Muscle of arm (tissue), 12 donors: ENCODE results near the gene ACTL6B. TPM values are rescaled to one million over a fixed set of nuclear protein-coding genes. Genes with fewer than 3 reads are reported as not detected.
"Not testable (repeated sequence)": the region's sequence is repeated elsewhere in the genome, so short reads cannot be mapped to it uniquely, and the experiment has no call there.

ENCODE experiments used
- DNase-seq: peaks from one replicate; pipeline ENCODE4 v3.0.0-alpha.2; 2013
- polyA plus RNA-seq, 12 donors: library from polyadenylated mRNA; unstranded; fragments of 120-200 nt; gene quantifications; one replicate each; pipeline ENCODE4 v1.2.1, GENCODE V29; 2013; ENCODE audit not compliant: insufficient read length in 12 of 12

ACTL6B gene
- polyA plus RNA-seq, 12 donors, result 0.21 to 0.30 (median 0.28) TPM; not detected in 9

DNA sequence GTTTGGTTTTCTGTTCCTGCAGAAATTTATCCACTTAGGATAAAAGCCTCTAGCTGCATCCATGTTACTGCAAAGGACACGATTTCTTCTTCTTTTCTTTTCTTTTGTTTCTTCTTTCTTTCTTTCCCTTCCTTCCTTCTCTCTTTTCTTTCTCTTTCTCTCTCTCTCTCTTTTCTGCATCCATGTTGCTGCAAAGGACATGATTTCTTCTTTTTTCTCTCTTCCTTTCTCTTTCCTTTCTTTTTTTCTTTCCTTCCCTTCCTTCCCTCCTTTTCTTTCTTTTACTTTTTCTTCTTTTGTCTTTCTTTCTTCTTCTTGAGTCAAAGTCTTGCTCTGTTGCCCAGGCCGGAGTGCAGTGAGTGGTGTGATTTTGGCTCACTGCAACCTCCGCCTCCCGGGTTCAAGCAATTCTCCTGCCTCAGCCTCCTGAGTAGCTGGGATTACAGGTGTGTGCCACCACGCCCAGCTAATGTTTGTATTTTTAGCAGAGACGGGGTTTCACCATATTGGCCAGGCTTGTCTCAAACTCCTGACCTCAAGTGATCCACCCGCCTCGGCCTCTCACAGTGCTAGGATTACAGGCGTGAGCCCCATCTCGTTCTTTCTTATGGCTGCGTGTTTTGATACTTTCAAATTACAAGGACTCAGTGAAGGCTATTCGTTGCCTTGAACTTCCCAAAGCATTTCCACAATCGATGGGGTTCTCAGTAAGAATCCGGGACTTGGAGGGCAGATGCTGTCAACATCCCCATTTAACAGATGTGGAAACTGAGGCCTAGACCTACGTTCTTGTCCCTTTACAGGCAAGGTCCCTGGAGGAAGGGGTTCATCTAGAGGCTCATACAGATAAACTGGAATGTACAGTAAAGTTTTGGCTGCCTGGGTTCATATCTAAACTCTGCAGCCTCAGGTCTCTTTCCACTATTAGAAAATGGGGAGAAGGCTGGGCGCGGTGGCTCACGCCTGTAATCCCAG is 15.4 kb upstream of the ACTL6B start:
- DNase-seq, result no peak

DNA sequence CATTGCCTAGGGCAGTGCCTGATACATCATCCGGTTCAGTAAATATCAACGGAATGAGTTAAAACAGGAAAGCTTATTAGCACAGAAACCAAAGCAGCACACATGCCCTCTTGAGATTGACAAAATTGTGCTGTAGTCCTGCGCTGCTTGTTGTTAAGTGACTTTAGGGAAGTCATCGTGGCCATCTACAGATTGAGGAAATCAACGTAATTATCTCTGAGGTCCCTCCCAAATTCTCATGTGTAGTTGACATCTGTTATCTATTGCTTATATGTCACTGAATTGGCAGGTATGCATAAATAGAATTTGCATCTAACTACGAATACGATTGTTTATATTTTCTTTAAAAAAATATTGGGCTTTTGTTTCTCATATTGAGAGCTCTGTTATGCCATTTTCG is 13.8 kb upstream of the ACTL6B start:
- DNase-seq, result no peak

DNA sequence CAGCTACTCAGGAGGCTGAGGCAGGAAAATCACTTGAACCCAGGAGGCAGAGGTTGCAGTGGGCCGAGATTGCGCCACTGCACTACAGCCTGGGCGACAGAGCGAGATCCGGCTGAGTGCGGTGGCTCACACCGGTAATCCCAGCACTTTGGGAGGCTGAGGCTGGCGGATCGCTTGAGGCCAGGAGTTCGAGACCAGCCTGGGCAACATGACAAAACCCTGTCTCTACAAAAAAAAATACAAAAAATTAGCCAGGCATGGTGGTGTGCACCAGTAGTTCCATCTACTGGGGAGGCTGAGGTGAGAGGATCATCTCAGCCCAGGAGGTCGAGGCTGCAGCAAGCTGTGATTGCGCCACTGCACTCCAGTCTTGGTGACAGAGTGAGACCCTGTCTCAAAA is 12.9 kb upstream of the ACTL6B start:
- not testable (repeated sequence) for DNase-seq

DNA sequence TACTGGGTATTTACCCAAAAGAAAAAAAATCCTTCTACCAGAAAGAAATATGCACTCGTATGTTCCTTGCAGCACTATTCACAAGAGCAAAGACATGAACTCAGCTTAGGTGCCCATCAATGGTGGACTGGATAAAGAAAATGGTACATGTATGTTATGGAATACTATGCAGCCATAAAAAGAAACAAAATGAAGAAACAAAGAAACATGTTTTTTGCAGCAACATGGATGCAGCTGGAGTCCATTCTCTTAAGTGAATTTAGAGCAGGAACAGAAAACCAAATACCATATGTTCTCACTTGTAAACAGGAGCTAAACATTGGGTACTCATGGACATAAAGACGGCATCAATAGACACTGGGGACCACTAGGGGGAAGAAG is 11.8 kb upstream of the ACTL6B start:
- DNase-seq, result no peak

DNA sequence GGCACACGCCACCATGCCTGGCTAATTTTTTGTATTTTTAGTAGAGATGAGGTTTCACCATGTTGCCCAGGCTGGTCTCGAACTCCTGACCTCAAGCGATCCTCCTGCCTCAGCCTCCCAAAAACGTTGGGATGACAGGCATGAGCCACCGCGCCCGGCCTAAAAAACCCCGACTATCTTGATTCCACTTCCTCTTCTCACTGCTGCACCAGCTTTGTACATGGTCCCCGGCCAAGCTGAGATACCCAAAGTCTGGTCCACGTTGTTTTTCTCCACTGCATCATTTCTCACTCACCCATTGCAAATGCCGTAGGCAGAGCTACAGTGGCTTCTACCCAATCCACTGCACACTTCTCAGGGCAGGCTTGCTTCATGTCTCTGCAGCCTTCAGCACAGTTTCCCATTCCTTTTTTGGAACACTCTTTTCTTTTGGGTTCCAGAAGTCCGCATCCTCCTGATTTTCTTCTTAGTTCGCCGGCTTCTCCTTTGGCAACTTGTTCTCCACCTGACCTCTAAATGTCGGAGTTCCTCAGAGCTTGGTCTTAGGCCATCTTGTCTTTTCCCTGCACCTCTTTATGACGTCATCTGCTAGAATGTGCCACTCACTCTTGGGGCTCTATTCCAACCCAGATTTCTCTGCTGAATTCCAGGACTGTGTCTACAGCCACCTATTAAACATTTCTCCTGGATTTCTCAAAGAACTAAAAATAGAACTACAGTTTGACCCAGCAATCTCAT is 11.3 kb upstream of the ACTL6B start:
- DNase-seq, result no peak

DNA sequence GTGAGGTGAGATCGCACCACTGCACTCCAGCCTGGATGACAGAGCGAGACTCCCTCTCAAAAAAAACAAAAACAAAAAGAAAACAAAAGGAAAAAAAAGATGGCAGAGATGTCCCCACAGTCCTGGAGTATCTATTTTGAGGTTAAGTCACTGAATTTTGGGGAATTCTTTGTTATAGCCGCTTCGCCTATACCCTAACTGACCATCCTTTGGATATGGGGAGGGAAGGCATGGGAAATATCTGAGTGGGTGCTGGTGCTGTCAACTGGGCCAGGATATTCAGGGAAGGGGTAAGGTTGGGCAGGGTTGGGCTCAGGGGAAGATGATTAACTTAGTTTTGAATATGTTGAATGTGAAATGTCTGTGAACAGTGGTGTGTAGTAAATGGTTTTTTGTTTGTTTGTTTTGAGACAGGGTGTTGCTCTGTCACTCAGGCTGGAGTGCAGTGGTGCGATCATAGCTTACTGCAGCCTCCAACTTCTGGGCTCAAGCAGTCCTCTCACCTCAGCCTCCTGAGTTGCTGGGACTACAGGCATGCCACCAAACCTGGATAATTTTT is 9.0 kb upstream of the ACTL6B start:
- DNase-seq, result no peak

DNA sequence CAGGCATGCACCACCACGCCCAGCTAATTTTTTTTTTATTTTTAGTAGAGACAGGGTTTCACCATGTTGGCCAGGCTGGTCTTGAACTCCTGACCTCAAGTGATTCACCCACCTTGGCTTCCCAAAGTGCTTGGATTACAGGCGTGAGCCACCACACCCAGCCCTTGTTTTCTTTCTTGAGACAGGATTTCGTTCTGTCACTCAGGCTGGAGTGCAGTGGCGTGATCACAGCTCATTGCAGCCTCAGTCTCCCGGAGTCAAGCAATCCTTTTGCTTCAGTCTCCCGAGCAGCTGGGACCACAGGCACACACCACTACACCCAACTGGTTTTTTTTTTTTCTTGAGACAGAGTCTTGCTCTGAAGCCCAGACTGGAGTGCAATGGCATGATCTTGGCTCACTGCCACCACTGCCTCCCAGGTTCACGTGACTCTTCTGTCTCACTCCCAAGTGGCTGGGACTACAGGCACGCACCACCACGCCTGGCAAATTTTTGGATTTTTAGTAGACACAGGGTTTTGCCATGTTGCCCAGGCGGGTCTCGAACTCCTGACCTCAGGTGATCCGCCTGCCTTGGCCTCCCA is 6.0 kb upstream of the ACTL6B start:
- not testable (repeated sequence) for DNase-seq

DNA sequence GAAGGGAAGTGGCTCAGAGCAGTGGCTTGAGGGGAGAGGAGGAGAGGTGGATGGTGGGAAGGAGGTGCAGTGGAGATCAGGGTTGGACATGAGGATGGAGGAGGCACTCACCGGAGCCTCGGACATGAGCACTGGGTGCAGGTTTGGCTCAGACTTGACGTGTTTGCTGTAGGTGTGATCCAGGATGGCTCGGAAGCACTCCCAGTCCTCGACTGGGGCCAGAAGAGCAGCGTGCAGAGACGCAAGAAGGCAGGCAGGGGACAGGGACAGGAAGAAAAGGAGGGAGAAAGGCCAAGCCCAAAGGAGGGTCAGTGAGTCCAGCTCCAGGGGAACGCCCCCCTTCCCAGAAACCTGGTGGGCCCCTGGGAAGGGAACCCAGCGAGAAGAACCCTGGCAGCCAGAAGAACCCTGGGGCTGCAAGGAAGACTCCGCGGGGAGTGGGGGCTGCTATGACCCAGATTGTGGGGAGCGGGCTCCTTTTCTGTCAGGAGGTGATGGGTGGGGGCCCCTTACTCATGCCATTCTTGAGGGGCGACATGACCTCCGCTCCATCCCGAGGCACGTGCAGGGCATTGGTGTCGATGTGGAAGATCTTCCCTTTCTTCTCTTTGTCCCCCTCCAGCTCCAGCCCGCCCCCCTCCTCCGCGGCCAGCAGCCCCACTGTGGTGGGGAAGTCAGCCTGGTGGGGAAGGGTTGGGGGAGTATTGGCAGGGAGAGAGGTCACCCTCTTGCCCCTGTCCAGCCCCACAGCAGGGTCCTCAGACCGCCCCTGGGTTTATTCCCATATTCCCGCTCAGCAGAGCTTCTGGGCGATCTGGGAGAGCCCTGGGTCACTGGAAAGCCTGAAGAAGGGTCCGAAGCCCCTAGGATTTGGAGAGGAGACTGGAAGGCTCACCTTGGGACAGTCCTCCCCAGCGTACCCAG is 1.1 kb downstream of the ACTL6B start:
- DNase-seq, result no peak

DNA sequence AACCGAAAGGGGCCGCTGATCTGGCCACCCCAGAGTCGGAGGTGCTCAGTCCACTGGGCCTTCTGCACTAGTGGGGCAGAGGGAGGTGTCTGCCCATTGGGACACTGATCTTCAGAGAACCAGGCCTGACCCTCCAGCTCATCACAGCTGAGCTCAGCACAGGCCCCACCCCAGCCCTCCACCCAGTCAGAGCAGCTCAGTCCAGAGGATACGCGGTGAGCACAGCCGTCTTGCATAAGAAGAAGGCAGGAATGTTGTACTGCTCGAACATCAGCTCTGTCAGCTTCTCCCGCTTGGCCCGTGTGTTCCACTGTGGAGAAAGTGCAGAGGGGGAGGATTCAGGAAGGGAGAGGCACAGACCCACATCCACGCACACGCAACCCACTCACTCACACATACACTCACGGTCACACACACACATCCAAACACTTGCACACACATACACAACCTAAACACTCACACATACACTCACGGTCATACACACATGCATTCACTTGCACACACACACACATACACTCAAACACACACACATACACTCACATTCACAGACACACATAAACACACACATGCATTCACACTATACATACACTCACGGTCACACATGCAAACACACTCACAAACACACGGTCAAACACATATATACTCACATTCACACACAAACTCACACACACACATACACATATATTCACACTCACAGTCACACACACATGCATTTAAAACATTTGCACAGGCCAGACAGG is 6.3 kb downstream of the ACTL6B start:
- no peak for DNase-seq

DNA sequence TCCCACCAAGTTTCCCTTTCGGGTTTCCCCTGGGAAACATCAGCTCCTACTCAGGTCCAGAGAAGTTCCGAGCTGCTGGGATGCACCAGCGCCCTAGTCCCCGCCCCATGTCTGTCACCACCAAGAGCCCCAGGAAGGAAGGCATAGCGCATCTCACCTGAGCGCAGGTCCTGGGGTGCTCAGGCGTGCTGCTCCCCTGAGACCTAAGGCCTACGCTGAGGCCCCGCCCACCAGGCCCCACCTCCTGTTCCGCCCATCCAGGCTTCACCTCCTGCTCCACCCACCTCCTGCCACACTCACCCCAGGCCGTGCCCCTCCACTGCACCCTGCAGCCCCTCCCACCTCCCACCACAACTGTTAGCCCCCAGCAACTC is 13.7 kb downstream of the ACTL6B start:
- no peak for DNase-seq

DNA sequence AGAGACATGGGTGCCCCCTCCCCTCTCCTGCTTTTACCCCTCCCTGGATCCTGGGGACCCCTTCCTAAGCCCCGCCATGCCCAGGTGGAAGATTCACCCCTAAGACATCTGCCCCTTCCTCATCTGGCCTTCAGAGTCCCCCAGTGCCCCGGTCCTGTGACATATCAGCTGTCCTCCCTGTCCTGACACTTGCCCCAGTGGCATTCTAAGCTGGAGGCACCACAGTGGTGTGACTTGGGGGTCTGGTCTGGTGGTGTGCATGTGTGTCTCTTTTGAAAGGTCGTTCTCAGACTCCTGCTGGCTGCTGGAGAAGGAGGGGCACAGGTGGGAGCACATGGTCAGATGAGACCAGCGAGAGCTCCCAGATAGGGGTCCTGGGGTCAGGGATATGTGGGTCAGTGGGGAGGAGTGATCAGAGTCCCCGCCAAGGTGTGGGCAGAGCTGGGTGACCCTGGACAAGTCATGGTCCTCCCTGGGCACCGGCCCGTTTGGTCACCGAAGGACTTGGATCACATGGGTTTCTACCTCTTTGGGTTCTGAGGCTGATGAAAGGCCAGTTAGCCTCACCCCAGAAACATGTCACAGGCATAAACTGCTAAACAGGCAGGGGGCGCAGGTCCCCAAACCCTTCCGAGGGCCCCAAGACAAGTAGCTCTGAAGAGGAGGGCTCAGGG is 14.3 kb downstream of the ACTL6B start:
- no peak for DNase-seq

DNA sequence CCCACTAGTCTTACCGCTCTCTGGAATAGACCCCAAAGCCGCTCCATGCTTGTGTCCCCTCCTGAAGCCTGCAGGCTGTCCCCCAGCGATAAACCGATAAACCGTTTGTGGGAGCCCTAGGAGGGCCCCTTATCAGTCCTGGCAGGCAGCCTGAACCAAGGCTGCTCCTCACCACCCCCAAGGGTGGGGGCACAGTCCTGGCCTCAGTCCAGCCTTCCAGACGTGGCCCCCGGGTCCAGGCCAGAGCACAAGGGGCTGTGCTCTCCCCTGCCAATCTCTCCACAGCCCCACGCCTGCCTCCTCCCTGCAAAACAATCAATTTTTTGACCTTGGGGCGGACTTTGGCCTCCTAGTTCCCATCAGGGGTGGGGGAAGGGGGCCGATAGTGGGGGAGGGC is 14.8 kb downstream of the ACTL6B start, which contains the start of gene TFR2:
Gene TFR2, minus strand, starts transcription at position 90 of the 397 bp plus-strand sequence. Its CDS starts 43 bp downstream, at position 47.
- no peak for DNase-seq

DNA sequence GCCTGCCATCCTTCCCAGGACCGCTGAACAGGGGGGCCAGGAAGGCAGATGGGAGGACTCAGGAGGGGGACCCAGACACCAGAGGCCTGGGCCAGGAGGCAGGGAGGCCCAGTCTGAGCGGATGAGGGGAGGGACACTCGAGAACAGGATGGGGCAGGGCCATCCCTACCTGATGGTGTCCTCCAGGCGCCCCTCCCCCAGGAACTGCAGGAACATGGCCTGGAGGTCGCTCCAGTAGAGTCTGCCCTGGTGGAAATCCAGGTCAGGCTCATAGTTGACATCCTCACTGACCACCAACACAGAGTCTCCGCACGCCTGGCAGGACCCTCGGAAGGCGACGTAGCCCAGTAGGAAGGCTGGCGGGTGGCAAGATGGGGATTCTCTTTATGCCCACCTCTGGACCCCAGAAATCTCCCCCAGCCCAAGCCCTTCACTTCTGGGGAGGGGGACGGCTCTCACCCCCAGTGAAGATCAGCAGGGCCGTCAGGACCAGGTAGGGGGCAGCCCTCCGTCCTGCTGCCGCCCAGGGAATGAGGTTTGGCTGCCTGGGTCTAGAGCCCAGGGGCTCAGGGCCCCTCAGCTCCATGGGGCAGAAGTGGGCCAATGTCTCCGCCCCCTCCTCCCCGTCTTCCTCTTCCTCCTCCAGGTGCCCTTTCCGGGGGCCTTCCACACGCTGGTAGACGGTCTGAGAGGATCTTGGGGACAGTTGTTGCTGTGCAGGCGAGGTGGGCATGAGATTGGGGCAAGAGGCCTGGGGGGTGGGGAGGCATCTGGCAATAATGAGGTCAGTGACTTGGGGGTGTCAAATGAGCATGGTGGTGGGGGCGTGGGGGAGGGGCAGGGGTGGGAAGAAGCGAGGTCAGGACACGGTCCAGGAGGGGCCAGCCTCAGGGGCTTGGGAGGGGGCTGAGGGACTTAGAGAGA is 15.5 kb downstream of the ACTL6B start:
- DNase-seq, result no peak

DNA sequence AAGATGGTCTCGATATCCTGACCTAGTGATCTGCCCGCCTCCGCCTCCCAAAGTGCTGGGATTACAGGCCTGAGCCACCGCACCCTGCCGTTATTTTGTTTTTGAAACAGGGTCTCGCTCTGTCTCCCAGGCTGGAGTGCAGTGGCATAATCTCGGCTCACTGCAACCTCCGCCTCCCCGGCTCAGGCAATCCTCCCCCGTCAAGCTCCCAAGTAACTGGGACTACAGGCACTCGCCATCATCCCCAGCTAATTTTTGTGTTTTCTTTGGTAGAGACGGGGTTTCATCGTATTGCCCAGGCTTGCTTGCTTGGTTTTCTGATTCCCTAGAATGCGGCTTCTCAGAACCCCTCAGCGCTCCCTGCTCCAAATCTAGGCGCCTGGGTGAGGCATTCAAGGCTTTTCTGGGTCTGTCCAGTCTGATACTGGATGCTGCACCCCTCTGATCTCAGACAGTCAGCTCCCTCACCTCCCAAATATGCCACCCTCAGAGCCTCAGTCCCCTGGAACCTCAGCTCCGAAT is 16.2 kb downstream of the ACTL6B start:
- no peak for DNase-seq

DNA sequence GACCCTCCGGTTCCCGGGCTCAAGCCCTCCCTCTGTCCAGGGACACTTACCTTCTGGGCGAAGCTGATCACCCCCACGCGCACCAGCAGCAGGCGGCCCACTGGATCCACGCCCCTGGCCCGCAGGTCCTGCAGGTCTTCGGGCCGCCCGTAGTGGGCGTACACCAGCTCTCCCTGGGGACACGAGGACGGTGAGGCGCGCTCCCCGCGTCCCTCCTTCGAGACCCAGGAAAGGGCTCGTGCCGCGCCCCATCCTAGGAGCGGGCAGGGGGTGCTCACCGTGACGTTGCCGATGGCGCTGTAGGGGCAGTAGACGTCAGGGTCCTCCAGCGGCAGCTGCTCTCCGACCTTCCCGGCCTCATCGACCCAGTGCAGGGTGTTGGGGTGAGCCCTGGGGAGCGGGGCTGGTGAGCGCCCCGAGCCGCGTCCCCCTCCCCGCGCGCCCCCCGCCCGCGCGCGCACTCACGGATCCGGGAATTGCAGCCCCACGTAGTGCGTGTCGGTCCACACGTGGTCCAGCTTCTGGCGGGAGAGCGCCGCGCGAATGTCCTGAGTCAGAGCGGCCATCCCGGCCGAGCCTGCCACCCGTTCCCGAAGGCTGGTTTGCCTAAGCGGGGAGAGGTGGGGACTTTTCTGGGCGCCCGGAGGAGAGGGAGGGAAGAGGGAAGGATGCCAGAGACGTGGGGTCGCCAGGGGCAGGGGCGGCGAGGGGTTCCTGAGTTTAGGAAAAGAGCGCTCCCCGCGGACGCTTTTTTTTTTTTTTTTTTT is 23.1 kb downstream of the ACTL6B start:
- DNase-seq, result no peak

DNA sequence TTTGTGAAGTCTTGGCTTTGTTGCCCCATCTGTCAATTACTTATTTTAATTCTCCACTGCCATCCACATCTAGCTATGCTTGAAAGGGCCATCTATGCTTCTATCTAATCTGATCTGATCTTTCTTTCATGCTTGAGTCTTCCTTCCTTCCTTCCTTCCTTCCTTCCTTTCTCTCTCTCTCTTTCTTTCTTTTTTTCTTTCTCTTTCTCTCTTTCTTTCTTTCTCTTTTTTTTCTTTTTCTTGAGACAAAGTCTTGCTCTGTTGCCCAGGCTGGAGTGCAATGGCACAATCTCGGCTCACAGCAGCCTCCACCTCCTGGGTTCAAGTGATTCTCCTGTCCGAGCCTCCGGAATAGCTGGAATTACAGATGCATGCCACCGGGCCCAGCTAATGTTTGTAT is 26.2 kb downstream of the ACTL6B start:
- DNase-seq, result no peak

DNA sequence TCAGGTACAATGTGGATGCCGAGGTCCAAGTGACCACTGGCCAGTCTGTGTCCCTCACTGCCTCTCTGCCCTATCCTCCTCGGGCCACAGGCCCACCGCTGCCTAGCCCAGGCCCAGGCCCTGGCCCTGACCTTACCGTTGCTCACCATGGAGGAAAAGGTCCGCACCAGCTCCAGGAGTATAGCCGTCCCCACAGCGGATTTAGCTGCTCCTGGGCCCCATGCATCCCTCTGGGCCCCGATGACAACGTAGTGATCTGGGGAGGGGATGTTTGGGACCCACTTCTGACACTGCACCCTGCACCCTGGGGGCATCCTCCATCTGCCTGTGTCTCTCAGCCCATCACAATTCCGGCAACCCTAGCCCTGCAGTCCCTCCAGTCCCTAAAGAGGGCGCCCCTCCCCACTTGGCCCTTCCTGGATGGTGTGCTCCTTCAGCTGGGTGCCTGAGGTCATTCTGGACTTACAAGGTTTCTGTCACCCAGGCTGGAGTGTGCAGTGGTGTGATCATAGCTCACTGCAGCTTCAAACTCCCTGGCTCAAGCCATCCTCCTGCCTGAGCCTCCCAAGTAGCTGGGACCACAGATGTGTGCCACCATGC is 27.0 kb downstream of the ACTL6B start:
- DNase-seq, result no peak
